Suprapubic skin (tissue), 4 donors: ENCODE measurements around the gene ASF1A. TPM values are rescaled to one million over a fixed set of nuclear protein-coding genes. Genes with fewer than 3 reads are reported as not detected.
"Not testable (repeated sequence)": the region's sequence is repeated elsewhere in the genome, so short reads cannot be mapped to it uniquely, and the experiment has no call there.

ENCODE experiments used
- DNase-seq, 2 donors: peaks; one replicate each; pipeline ENCODE4 v3.0.0-alpha.2; 2019; ENCODE audit warnings: low spot score in 2 of 2
- H3K27ac ChIP-seq: fragments of 200-600 bp; sonication (generic); one replicate; pipeline ENCODE4 v1.5.1; 2019
- H3K27me3 ChIP-seq: fragments of 200-600 bp; sonication (generic); one replicate; pipeline ENCODE4 v1.5.1; 2019
- H3K36me3 ChIP-seq: fragments of 200-600 bp; sonication (generic); one replicate; pipeline ENCODE4 v1.5.1; 2019
- H3K4me1 ChIP-seq: fragments of 200-600 bp; sonication (generic); one replicate; pipeline ENCODE4 v1.5.1; 2019
- H3K4me3 ChIP-seq: fragments of 200-600 bp; sonication (generic); one replicate; pipeline ENCODE4 v1.5.1; 2019; ENCODE audit warnings: mild to moderate bottlenecking
- H3K9me3 ChIP-seq: fragments of 200-600 bp; sonication (generic); one replicate; pipeline ENCODE4 v1.5.1; 2019
- CTCF ChIP-seq, 2 donors: fragments of 200-600 bp in 1 of 2; fragments of 450-650 bp in 1 of 2; sonication (generic) in 1 of 2; IDR thresholded peaks; one replicate each; pipeline ENCODE4 v1.5.1; 2016 to 2019; ENCODE audit warnings: antibody characterized with exemption in 2 of 2, mild to moderate bottlenecking in 1 of 2, moderate library complexity in 1 of 2
- EP300 ChIP-seq: sonication (generic); formaldehyde crosslinking; IDR thresholded peaks from one replicate; pipeline ENCODE4 v1.6.1; 2017; ENCODE audit warnings: antibody characterized with exemption
- POLR2A ChIP-seq, 2 donors: fragments of 450-650 bp; IDR thresholded peaks; one replicate each; pipeline ENCODE4 v1.6.1; 2017; ENCODE audit warnings: antibody characterized with exemption in 2 of 2, mild to moderate bottlenecking in 2 of 2, moderate library complexity in 2 of 2
- POLR2AphosphoS5 ChIP-seq, 3 donors: sonication (generic); formaldehyde crosslinking; IDR thresholded peaks; one replicate each; pipeline ENCODE4 v1.6.1; 2017; ENCODE audit warnings: antibody characterized with exemption in 3 of 3
- WGBS: methylation state at CpG from one replicate; pipeline ENCODE4 v1.1.5; 2018; 5-methylcytosine and 5-hydroxymethylcytosine counted together
- total RNA-seq, 4 donors: library from RNA; depleted of rRNA; stranded (reverse); fragments of >200 nt; gene quantifications; one replicate each; pipeline ENCODE4 v1.1.0, GENCODE V29; 2016

The ASF1A gene
- total RNA-seq, 4 donors from 2014 or later = 11.3 to 15.7 (median 13.6) TPM

DNA sequence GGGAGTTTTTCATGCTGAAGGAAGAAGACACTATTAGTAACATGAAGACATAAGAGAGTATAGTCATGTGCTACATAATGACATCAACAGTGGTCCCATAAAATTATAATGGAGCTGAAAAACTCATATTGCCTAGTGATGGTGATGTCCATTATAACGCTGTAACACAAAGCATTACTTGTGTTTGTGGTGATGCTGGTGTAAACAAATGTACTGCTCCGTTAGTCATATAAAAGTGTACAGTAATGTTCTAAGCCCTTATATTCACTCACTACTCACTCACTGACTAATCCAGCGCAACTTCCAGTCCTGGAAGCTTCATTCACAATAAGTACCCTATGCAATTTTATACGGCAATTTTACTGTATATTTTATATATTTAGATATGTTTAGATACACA is 26.8 kb upstream of the ASF1A start:
- TF ChIP-seq POLR2AphosphoS5 (IDR thresholded peaks at IDR 0.05) (no peak), POLR2A (IDR thresholded peaks at IDR 0.05) (no peak), CTCF (IDR thresholded peaks at IDR 0.05) (no peak), EP300 (no peak)
- 94% methylated on average over 4 of the region's 4 CpGs for WGBS
- H3K27ac ChIP-seq = no peak overlapping the region
- no peaks in the 10 kb centered on the region for H3K36me3 ChIP-seq
- DNase-seq = no peak
- no peaks in the 10 kb centered on the region for H3K4me1 ChIP-seq
- H3K27me3 ChIP-seq = no peaks in the 10 kb centered on the region
- no peaks in the 10 kb centered on the region for H3K9me3 ChIP-seq
- no peak overlapping the region for H3K4me3 ChIP-seq

- not testable (repeated sequence) for H3K36me3 ChIP-seq, H3K27ac ChIP-seq, H3K9me3 ChIP-seq, H3K4me3 ChIP-seq, H3K27me3 ChIP-seq, DNase-seq, H3K4me1 ChIP-seq
- WGBS = 97% methylated on average over 2 of the region's 2 CpGs
These were observed 25.1 kb upstream of the ASF1A start for GRCh38 chr6:118868901-118869300.

DNA sequence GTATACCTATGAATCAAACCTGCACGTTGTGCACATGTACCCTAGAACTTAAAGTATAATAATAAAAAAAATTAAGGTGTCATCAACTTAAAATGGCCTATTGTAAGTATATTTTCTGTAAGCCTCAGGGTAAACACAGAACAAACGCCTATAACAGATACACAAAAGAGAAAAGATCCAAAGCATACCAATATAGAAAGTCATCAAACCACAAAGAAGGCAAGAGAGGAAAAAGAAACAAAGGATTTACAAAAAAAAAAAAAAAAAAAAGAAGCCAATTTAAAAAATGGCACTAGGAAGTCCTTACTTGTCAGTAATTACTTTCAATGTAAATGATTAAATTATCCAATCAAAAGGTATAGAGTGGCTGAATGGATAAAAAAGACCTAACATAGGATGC is 24.6 kb upstream of the ASF1A start:
- DNase-seq = no peak
- Histone ChIP-seq H3K4me1 (no peaks in the 10 kb centered on the region), H3K27me3 (no peaks in the 10 kb centered on the region), H3K9me3 (no peaks in the 10 kb centered on the region), H3K4me3 (no peak overlapping the region), H3K27ac (no peak overlapping the region), H3K36me3 (no peaks in the 10 kb centered on the region)
- 86% methylated on average over 2 of the region's 2 CpGs for WGBS
- TF ChIP-seq POLR2A (IDR thresholded peaks at IDR 0.05) (no peak), EP300 (no peak), CTCF (IDR thresholded peaks at IDR 0.05) (no peak), POLR2AphosphoS5 (IDR thresholded peaks at IDR 0.05) (no peak)

DNA sequence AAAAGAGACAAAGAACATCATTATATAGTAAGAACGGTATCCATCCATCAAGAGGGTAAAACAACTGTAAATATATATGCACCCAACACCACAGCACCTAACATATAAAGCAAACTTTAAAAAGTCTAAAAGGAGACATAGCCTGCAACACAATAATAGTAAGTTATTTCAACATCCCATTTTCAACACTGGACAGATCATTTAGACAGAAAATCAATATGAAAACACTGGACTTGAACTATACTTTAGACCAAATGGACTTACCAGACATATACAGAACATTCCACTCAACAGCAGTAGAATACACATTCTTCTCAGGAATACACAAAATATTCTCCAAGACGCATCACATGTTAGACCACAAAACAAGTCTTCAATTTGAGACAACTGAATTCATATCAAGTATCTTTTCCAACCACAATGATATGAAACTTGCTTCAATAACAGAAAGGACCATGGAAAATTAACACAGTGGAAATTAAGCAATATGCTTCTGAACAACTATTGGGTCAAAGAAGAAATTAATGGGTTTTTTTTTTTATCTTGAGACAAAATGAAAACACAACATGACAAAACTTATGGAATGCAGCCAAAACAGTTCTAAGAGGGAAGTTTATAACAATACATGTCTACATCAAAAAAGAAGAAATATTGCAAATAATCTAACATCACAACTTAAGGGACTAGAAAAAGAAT is 23.9 kb upstream of the ASF1A start:
- DNase-seq = no peak
- no peaks in the 10 kb centered on the region for H3K4me1 ChIP-seq
- H3K9me3 ChIP-seq = no peaks in the 10 kb centered on the region
- WGBS = 70% methylated on average over 2 of the region's 2 CpGs
- H3K27ac ChIP-seq = no peak overlapping the region
- no peaks in the 10 kb centered on the region for H3K27me3 ChIP-seq
- H3K4me3 ChIP-seq = no peak overlapping the region
- TF ChIP-seq EP300 (no peak), POLR2A (IDR thresholded peaks at IDR 0.05) (no peak), POLR2AphosphoS5 (IDR thresholded peaks at IDR 0.05) (no peak), CTCF (IDR thresholded peaks at IDR 0.05) (no peak)
- H3K36me3 ChIP-seq = no peaks in the 10 kb centered on the region

GRCh38 chr6:118871331-118871730 is 22.6 kb upstream of the ASF1A start:
- H3K36me3 ChIP-seq = no peaks in the 10 kb centered on the region
- no peaks in the 10 kb centered on the region for H3K4me1 ChIP-seq
- H3K27ac ChIP-seq = no peak overlapping the region
- TF ChIP-seq POLR2A (IDR thresholded peaks at IDR 0.05) = no peak
- no peaks in the 10 kb centered on the region for H3K27me3 ChIP-seq
- no peak for DNase-seq
- no peaks in the 10 kb centered on the region for H3K9me3 ChIP-seq
- no peak overlapping the region for H3K4me3 ChIP-seq
- 96% methylated on average over 5 of the region's 5 CpGs for WGBS

- Histone ChIP-seq H3K36me3 (no peaks in the 10 kb centered on the region), H3K4me3 (no peak overlapping the region), H3K9me3 (no peaks in the 10 kb centered on the region), H3K4me1 (no peaks in the 10 kb centered on the region), H3K27me3 (no peaks in the 10 kb centered on the region), H3K27ac (no peak overlapping the region)
- no peak for TF ChIP-seq EP300
- no peak for TF ChIP-seq POLR2AphosphoS5 (IDR thresholded peaks at IDR 0.05)
- no peak for TF ChIP-seq CTCF (IDR thresholded peaks at IDR 0.05)
- no peak for TF ChIP-seq POLR2A (IDR thresholded peaks at IDR 0.05)
- DNase-seq = no peak
These were observed 21.6 kb upstream of the ASF1A start for GRCh38 chr6:118872318-118872717.
